ENCODE data around the gene JAG2.

DNA sequence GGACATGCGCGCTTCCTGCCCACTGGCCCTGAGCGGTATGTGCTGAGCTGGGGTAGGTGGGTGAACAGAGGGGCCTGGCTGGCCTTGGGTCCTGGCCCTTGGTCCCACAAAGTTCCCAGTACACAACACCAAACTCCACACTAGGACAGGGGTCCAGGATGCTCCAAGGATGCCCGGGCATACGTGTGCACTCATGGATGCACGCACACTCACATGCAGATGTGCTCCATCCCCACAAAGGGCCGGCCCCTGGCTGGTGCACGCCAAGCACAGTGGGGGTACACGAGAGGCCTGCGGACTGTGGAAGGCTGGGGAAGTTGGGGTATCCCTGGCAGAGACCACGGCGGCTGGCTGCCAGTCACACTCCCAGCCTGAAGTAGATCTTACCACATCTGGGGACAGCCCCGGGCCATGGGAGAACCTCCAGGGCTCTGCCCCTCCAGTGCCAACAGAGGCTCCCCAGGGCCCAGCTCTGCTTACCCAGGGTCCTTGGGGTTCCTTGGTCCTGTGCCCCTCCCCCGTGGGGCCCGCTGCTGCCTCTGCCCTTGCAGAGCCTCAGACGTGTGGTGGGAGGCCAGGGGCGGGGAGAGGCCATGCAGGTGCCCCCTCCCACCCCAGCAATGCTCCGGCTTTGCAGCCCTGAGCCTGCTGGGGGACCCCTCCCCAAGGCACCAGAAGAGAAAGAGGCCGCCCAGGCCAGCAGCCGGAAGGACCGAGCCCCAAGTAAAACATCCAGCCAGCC lies 36.5 kb upstream of the JAG2 start:
- TF ChIP-seq POLR2A (IDR thresholded peaks at IDR 0.05) (no peak), CTCF (IDR thresholded peaks at IDR 0.05) (no peak)
